ENCODE results near the gene CDH7.

DNA sequence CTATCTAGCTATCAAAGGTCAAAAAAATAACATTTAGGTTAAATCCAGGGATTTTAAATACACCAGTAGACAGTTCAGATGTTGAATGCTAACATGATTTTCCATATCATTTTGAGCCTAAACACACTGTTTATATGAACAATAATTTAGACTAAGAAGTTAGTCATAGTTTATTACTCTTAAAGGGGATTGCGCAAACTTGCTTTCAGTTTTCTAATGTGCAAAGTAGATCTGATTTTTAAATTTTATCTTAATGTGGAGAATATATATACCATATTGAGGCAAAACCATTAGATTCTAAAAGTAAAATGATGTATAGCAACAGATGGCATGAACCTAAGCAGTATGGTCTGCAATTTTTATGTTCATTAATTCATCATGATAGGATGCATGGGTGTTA lies 76.6 kb downstream of the CDH7 start:
- TF ChIP-seq, protein P1, sequence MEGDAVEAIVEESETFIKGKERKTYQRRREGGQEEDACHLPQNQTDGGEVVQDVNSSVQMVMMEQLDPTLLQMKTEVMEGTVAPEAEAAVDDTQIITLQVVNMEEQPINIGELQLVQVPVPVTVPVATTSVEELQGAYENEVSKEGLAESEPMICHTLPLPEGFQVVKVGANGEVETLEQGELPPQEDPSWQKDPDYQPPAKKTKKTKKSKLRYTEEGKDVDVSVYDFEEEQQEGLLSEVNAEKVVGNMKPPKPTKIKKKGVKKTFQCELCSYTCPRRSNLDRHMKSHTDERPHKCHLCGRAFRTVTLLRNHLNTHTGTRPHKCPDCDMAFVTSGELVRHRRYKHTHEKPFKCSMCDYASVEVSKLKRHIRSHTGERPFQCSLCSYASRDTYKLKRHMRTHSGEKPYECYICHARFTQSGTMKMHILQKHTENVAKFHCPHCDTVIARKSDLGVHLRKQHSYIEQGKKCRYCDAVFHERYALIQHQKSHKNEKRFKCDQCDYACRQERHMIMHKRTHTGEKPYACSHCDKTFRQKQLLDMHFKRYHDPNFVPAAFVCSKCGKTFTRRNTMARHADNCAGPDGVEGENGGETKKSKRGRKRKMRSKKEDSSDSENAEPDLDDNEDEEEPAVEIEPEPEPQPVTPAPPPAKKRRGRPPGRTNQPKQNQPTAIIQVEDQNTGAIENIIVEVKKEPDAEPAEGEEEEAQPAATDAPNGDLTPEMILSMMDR (IDR thresholded peaks at IDR 0.05) = no peak
- TF ChIP-seq EZH2 (IDR thresholded peaks at IDR 0.05) (no peak), EZH2phosphoT487 (IDR thresholded peaks at IDR 0.05) (no peak)
